ENCODE results near the gene MARVELD2. TPM values are rescaled to one million over a fixed set of nuclear protein-coding genes. Genes with fewer than 3 reads are reported as not detected.

Gene MARVELD2
- total RNA-seq, 4 donors from 2014 or later: 0.34 to 0.49 (median 0.41) TPM

DNA sequence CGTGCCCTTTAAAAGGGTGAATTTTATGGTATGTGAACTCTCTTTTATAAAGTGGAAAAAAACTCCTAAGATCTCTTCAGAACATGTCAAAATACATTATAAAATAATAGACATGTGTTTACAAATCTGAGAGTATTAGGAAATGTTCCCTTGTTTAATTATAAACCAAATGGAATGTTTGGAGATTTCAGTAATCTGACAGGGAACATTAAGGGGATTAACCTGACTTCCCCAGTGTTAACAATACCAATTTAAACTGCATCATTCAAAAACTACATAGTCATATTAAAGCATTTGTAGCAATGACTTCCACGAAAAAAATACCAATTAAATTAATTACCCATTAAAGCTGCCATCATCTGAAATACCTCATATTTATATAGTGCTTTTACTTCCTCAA, 76.1 kb downstream of the MARVELD2 start:
- TF ChIP-seq, protein P1, sequence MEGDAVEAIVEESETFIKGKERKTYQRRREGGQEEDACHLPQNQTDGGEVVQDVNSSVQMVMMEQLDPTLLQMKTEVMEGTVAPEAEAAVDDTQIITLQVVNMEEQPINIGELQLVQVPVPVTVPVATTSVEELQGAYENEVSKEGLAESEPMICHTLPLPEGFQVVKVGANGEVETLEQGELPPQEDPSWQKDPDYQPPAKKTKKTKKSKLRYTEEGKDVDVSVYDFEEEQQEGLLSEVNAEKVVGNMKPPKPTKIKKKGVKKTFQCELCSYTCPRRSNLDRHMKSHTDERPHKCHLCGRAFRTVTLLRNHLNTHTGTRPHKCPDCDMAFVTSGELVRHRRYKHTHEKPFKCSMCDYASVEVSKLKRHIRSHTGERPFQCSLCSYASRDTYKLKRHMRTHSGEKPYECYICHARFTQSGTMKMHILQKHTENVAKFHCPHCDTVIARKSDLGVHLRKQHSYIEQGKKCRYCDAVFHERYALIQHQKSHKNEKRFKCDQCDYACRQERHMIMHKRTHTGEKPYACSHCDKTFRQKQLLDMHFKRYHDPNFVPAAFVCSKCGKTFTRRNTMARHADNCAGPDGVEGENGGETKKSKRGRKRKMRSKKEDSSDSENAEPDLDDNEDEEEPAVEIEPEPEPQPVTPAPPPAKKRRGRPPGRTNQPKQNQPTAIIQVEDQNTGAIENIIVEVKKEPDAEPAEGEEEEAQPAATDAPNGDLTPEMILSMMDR (IDR thresholded peaks at IDR 0.05; ENCODE audit: low read depth): no peak

DNA sequence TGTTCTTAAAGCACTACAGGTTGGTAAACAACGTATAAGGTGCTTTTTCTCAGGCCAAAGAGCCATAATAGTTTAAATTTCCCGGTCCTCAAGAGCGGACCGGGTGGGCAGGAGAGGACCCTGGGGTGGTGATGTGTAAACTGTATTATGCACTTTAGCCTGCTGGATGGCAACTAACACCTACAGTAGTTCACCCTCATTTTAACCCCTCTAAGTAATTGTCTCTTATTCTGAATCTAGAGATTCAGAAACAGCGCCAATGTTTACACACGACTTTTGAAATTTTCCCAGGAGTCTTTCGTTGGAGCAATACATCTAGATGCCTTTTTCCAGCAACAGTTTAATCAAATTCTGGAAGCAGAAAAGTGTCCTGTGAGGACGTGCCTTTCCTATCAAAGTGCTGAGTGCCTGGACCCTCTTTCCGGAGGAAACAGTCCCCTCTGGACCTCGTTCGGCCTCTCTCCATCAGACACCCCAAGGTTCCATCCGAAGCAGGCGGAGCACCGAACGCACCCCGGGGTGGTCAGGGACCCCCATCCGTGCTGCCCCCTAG, 77.0 kb downstream of the MARVELD2 start:
- TF ChIP-seq, protein P1 (IDR thresholded peaks at IDR 0.05; ENCODE audit: low read depth): no peak

DNA sequence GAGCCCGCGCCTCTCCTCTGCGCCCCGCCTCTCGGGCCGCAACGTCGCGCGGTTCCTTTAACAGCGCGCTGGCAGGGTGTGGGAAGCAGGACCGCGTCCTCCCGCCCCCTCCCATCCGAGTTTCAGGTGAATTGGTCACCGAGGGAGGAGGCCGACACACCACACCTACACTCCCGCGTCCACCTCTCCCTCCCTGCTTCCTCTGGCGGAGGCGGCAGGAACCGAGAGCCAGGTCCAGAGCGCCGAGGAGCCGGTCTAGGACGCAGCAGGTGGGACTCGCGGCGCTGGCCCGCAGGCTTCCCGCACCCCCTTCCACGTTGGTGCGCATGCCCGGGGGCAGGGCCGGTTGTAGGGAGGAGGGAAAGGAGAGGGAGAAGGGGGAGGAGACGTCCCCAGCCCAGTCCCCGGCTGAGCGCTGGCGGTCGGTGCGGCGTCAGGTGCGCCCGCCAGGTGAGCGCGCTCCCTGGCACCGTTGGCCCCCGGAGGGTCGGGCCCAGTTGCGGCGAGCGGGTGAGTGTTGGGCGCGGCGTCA, 77.5 kb downstream of the MARVELD2 start, which contains the start of gene OCLN:
TSS of gene OCLN (plus strand) at position 400 of the 532 bp plus-strand sequence. CDS start 11,455 bp downstream, outside the sequence.
- TF ChIP-seq, protein P1 (IDR thresholded peaks at IDR 0.05; ENCODE audit: low read depth): no peak

- TF ChIP-seq, protein P1 (IDR thresholded peaks at IDR 0.05; ENCODE audit: low read depth): no peak
These were observed 78.0 kb downstream of the MARVELD2 start for GRCh38 chr5:69492923-69493395.

GRCh38 chr5:69493396-69494133, 78.6 kb downstream of the MARVELD2 start:
- TF ChIP-seq, protein P1 (IDR thresholded peaks at IDR 0.05; ENCODE audit: low read depth): no peak

Small RNA genes lying within 50 kb of the gene (small RNA-seq; reads per million reads assigned to genes)
- not detected for gene RN7SL616P
- gene RPS27P14: not detected

Other genes with a start within 250 kb of the MARVELD2 start
- 1 to 10 TPM; 2.8 to 8.6 (median 5.6) TPM for gene CCNB1, start 248.0 kb upstream of the MARVELD2 start, total RNA-seq
- 1 to 10 TPM; 1.5 to 3.8 (median 2.5) TPM for gene CENPH, start 225.5 kb upstream of the MARVELD2 start, total RNA-seq
- 10 to 100 TPM in 3 of 4 donors, 1 to 10 TPM in 1; 7.3 to 18.5 (median 16.0) TPM for gene CDK7, start 180.2 kb upstream of the MARVELD2 start, total RNA-seq
- gene CCDC125, start 82.3 kb upstream of the MARVELD2 start, total RNA-seq: 10 to 100 TPM in 1 of 4 donors, 1 to 10 TPM in 3; 7.2 to 11.1 (median 9.0) TPM
- gene AK6, start 45.6 kb upstream of the MARVELD2 start, total RNA-seq: 10 to 100 TPM; 22.3 to 64.2 (median 30.7) TPM
- 10 to 100 TPM; 36.5 to 71.3 (median 45.1) TPM for gene TAF9, start 45.6 kb upstream of the MARVELD2 start, total RNA-seq
- gene RAD17, start 45.3 kb upstream of the MARVELD2 start, total RNA-seq: 10 to 100 TPM; 13.8 to 23.5 (median 17.5) TPM
- gene OCLN, start 77.7 kb downstream of the MARVELD2 start, total RNA-seq: 1 to 10 TPM in 3 of 4 donors, under 1 TPM in 1; 0.44 to 3.4 (median 2.8) TPM
- gene GTF2H2C, start 145.1 kb downstream of the MARVELD2 start, total RNA-seq: 10 to 100 TPM; 10.4 to 28.9 (median 16.5) TPM